ENCODE results near the gene LMAN1. TPM values are rescaled to one million over a fixed set of nuclear protein-coding genes. Genes with fewer than 3 reads are reported as not detected.

The LMAN1 gene
- total and polyA plus RNA-seq, 2 of the 13 experiments (the other 11 are each of a cell fraction or from before 2014, with no cell fraction given) = 127 to 131 TPM

DNA sequence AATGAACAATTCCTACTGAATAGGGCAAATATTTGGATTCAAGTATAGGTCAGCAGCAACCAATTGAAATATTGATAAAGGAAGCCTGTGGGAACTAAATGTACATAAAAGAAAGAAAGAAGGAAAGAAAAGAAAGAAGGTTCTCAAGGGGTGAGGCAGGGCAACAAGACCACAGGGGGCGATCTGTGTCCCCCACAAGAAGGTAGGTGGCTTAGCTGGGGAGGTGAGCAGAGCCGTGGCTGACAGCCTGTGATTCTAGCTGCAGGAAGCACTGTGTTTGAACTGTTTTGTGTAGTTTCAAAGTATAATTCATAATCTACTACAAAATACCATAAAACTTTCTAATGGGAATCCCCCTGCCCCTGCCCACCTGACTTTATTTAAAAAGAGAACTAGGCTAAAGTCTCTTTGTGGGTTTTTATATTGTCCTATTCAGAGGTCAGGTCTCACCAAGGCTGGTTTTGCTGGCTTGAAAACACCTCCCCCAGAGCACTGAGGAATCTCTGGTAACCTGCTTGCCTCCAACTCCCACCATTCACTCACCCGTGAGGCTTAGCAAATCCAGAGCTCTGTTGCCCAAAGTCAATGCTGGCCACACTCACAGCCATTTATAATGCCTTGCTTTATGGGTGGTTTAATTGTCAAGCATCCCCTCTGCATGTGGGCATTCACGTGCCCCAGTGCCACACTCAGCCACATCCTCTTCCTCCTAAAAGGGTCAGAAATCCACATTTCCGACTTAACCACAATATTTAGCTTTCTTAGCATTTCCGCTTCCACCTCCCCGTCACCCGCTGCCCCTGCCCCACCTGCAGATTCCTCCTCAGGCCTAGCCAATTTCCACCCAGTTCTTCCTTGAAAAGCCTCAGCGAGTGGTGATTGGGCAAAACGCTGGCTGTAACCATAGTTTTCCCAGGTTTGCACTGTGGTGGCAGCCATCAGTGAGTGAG, 36.4 kb upstream of the LMAN1 start:
- CTCF ChIA-PET (ENCODE audit: low intra/inter-chr PET ratio, low total read pairs) = no interaction called here
- no peak for TF ChIP-seq KLF12 (CRISPR knock-in tag; IDR thresholded peaks at IDR 0.05; ENCODE audit: borderline replicate concordance)
- TF ChIP-seq, protein P1, sequence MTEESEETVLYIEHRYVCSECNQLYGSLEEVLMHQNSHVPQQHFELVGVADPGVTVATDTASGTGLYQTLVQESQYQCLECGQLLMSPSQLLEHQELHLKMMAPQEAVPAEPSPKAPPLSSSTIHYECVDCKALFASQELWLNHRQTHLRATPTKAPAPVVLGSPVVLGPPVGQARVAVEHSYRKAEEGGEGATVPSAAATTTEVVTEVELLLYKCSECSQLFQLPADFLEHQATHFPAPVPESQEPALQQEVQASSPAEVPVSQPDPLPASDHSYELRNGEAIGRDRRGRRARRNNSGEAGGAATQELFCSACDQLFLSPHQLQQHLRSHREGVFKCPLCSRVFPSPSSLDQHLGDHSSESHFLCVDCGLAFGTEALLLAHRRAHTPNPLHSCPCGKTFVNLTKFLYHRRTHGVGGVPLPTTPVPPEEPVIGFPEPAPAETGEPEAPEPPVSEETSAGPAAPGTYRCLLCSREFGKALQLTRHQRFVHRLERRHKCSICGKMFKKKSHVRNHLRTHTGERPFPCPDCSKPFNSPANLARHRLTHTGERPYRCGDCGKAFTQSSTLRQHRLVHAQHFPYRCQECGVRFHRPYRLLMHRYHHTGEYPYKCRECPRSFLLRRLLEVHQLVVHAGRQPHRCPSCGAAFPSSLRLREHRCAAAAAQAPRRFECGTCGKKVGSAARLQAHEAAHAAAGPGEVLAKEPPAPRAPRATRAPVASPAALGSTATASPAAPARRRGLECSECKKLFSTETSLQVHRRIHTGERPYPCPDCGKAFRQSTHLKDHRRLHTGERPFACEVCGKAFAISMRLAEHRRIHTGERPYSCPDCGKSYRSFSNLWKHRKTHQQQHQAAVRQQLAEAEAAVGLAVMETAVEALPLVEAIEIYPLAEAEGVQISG (CRISPR knock-in tag; IDR thresholded peaks at IDR 0.05) = no peak
- TF ChIP-seq, protein P2, sequence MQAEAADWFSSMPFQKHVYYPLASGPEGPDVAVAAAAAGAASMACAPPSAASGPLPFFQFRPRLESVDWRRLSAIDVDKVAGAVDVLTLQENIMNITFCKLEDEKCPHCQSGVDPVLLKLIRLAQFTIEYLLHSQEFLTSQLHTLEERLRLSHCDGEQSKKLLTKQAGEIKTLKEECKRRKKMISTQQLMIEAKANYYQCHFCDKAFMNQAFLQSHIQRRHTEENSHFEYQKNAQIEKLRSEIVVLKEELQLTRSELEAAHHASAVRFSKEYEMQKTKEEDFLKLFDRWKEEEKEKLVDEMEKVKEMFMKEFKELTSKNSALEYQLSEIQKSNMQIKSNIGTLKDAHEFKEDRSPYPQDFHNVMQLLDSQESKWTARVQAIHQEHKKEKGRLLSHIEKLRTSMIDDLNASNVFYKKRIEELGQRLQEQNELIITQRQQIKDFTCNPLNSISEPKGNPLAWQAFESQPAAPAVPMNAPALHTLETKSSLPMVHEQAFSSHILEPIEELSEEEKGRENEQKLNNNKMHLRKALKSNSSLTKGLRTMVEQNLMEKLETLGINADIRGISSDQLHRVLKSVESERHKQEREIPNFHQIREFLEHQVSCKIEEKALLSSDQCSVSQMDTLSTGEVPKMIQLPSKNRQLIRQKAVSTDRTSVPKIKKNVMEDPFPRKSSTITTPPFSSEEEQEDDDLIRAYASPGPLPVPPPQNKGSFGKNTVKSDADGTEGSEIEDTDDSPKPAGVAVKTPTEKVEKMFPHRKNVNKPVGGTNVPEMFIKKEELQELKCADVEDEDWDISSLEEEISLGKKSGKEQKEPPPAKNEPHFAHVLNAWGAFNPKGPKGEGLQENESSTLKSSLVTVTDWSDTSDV (CRISPR knock-in tag; IDR thresholded peaks at IDR 0.05) = no peak
- TF ChIP-seq, protein P3, sequence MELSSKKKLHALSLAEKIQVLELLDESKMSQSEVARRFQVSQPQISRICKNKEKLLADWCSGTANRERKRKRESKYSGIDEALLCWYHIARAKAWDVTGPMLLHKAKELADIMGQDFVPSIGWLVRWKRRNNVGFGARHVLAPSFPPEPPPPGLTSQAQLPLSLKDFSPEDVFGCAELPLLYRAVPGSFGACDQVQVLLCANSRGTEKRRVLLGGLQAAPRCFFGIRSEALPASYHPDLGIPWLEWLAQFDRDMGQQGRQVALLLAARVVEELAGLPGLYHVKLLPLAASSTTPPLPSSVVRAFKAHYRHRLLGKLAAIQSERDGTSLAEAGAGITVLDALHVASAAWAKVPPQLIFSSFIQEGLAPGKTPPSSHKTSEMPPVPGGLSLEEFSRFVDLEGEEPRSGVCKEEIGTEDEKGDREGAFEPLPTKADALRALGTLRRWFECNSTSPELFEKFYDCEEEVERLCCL (CRISPR knock-in tag; IDR thresholded peaks at IDR 0.05; ENCODE audit: borderline replicate concordance) = no peak
- no peak for TF ChIP-seq TCF7L2 (IDR thresholded peaks at IDR 0.05; ENCODE audit: low read depth, low read length)
- no peak for TF ChIP-seq ZSCAN20 (CRISPR knock-in tag; IDR thresholded peaks at IDR 0.05; ENCODE audit: borderline replicate concordance)
- no peak for TF ChIP-seq RXRB (CRISPR knock-in tag; IDR thresholded peaks at IDR 0.05; ENCODE audit: borderline replicate concordance)
- TF ChIP-seq ZNF737 (CRISPR knock-in tag; IDR thresholded peaks at IDR 0.05; ENCODE audit: borderline replicate concordance) = no peak
- no peak for TF ChIP-seq ZKSCAN8 (CRISPR knock-in tag; IDR thresholded peaks at IDR 0.05; ENCODE audit: borderline replicate concordance)
- no peak for TF ChIP-seq ZNF180 (CRISPR knock-in tag; IDR thresholded peaks at IDR 0.05; ENCODE audit: borderline replicate concordance, low read depth)
- no peak for TF ChIP-seq GABPB1 (CRISPR knock-in tag; IDR thresholded peaks at IDR 0.05)
- TF ChIP-seq BRCA1 (CRISPR knock-in tag; IDR thresholded peaks at IDR 0.05) = no peak
- no peak for TF ChIP-seq SRSF1 (optimal IDR thresholded peaks at IDR 0.05; ENCODE audit: low read depth, low read length)
- TF ChIP-seq ZNF510 (CRISPR knock-in tag; IDR thresholded peaks at IDR 0.05; ENCODE audit: low read depth) = no peak
- TF ChIP-seq GZF1 (CRISPR knock-in tag; IDR thresholded peaks at IDR 0.05) = no peak
- no peak for TF ChIP-seq MTA3 (CRISPR knock-in tag; IDR thresholded peaks at IDR 0.05)
- no peak for TF ChIP-seq ZZZ3 (CRISPR knock-in tag; IDR thresholded peaks at IDR 0.05; ENCODE audit: borderline replicate concordance)

More for the DNA sequence above, 36.4 kb upstream of the LMAN1 start:
- Histone ChIP-seq H2AFZ (ENCODE audit: low read length) (no peak overlapping the region), H3K27ac (ENCODE audit: extremely low read length, insufficient read depth, low read length) (no peak overlapping the region), H3K4me1 (ENCODE audit: insufficient read depth, low read length) (no peaks in the 10 kb centered on the region), H3K9ac (ENCODE audit: insufficient read depth, low read depth, low read length) (no peak overlapping the region), H4K20me1 (ENCODE audit: insufficient read depth, low read length) (no peaks in the 10 kb centered on the region), H3K9me3 (ENCODE audit: low read length) (no peaks in the 10 kb centered on the region), H3K36me3 (replicated peaks in 1 of 2; ENCODE audit: control insufficient read depth in 1 of 2, insufficient read depth in 2 of 2, low read length in 2 of 2) (no peaks in the 10 kb centered on the region), H3K79me2 (ENCODE audit: insufficient read depth, low read length) (no peaks in the 10 kb centered on the region), H3K4me2 (ENCODE audit: low read depth, low read length) (no peak overlapping the region), H3K27me3 (ENCODE audit: control insufficient read depth in 1 of 2, insufficient read depth in 2 of 2, low read length in 2 of 2) (peaks cover 0 to 18% of the 10 kb centered on the region in 2 experiments; a peak in 3 of 5 replicates), H3K4me3 (replicated peaks in 1 of 3; ENCODE audit: insufficient read depth in 1 of 3, low read depth in 2 of 3, low read length in 3 of 3) (no peak overlapping the region)
- no peak for DNase-seq (ENCODE audit: low spot score)
- ATAC-seq = no peak
- WGBS (ENCODE audit: low lambda C conversion rate) = 43% methylated on average over 10 of the region's 10 CpGs
- intact Hi-C loops (cut with micrococcal nuclease; ENCODE audit: unreplicated experiment) (no loop called here), in situ Hi-C loops (cut with HindIII; ENCODE audit: extremely low pct_ligation_motif_present, low pct_unique_long_range_greater_than_20kb) (no loop called here)
- POLR2A ChIA-PET = no interaction called here
- BruUV-seq (replicated peaks) = no TSS peak
- no peak for FAIRE-seq
